ENCODE measurements around the gene CBY3. TPM values are rescaled to one million over a fixed set of nuclear protein-coding genes. Genes with fewer than 3 reads are reported as not detected.
"Not testable (repeated sequence)": the region's sequence is repeated elsewhere in the genome, so short reads cannot be mapped to it uniquely, and the experiment has no call there.

The CBY3 gene
- total and polyA plus RNA-seq, 2 of the 8 experiments (the other 6 are each of a cell fraction or from before 2014, with no cell fraction given), result 0.39 TPM

DNA sequence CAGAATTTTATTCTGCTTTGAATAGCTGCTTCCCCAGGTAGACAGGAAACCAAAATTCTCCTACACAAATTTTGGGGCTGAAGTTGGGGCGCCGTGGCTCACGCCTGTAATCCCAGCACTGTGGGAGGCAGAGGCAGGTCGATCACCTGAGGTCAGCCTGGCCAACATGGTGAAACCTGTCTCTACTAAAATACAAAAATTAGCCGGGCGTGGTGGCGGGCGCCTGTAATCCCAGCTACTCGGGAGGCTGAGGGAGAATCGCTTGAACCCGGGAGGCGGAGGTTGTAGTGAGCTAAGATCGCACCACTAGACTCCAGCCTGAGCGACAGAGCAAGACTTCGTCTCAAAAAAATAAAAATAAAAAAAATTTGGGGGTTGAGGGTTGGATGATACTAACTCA, 16.7 kb upstream of the CBY3 start:
- not testable (repeated sequence) for FAIRE-seq

More for the DNA sequence above, 16.7 kb upstream of the CBY3 start:
- POLR2A ChIA-PET (ENCODE audit: partially characterized antibody), result interaction anchor here (0.9 to 5.7 kb wide), 9 partner anchors 11 to 147 kb away, joined by 3 to 50 read pairs (median 4); partner anchors contain the start of genes CBY3, HNRNPH1, MAML1 and RUFY1
- Histone ChIP-seq H2BK120ac (replicated peaks; ENCODE audit: low read depth, low read length) (peak overlapping the region; percentile 41), H4K5ac (ENCODE audit: insufficient read length, low read depth, low read length) (peak overlapping the region; percentile 51), H3K27ac (ENCODE audit: low read depth, low read length) (peak overlapping the region; percentile 91; the same call in 1 of the 2 replicates), H2BK5ac (ENCODE audit: low read depth, low read length) (0 out of 2 replicates have a peak overlapping the region, but pooled peaks have one; percentile 84), H3K18ac (ENCODE audit: extremely low read depth, low read length) (0 out of 2 replicates have a peak overlapping the region, but pooled peaks have one; percentile 48), H2BK12ac (ENCODE audit: low read depth, low read length) (peak overlapping the region; percentile 76; the same call in 1 of the 2 replicates), H3K4me3 (ENCODE audit: extremely low read depth in 1 of 4, insufficient read depth in 2 of 4, low read depth in 3 of 4, low read length in 4 of 4) (peak overlapping the region; percentile 54 to 91 (median 65); a peak in 7 of 8 replicates), H3K9ac (replicated peaks in 1 of 4; ENCODE audit: extremely low read depth in 1 of 4, low read depth in 3 of 4, low read length in 3 of 4) (peak overlapping the region in 2 of 4 experiments; percentile 93 to 95; a peak in 1 of 7 replicates), H3K4me2 (ENCODE audit: insufficient read depth in 1 of 2, low read depth in 2 of 2, low read length in 2 of 2) (peak overlapping the region; percentile 78 to 85), H4K20me1 (replicated peaks in 1 of 2; ENCODE audit: control insufficient read depth in 1 of 2, insufficient read depth in 2 of 2, low read length in 2 of 2) (peaks cover 5 to 13% of the 10 kb centered on the region in 2 experiments), H3K79me2 (ENCODE audit: control insufficient read depth in 1 of 2, insufficient read depth in 2 of 2, low read length in 2 of 2) (peaks cover 25 to 35% of the 10 kb centered on the region in 2 experiments)
- H4K91ac ChIP-seq (replicated peaks; ENCODE audit: insufficient read length, low read length); H2AFZ ChIP-seq (ENCODE audit: low read length); H3K36me3 ChIP-seq (ENCODE audit: control insufficient read depth in 2 of 4, insufficient read depth in 4 of 4, low read length in 3 of 4); H3K4me1 ChIP-seq (replicated peaks in 1 of 4; ENCODE audit: control insufficient read depth in 3 of 4, insufficient read depth in 4 of 4, low read length in 3 of 4); H3K4ac ChIP-seq (replicated peaks; ENCODE audit: insufficient read length, low read depth, low read length); H3K56ac ChIP-seq (replicated peaks; ENCODE audit: insufficient read length, low read depth, low read length); H3K27me3 ChIP-seq (replicated peaks in 1 of 4; ENCODE audit: control insufficient read depth in 3 of 4, extremely low read depth in 1 of 4, insufficient read depth in 3 of 4, low read length in 3 of 4); H3K23me2 ChIP-seq (ENCODE audit: low read depth, low read length); H3K79me1 ChIP-seq (ENCODE audit: low read depth, low read length); DNase-seq (ENCODE audit: low read depth in 1 of 2, low spot score in 2 of 2); H3K23ac ChIP-seq (ENCODE audit: insufficient read length); H3K14ac ChIP-seq (ENCODE audit: insufficient read length); H3K9me3 ChIP-seq (ENCODE audit: insufficient read depth in 2 of 2, low read depth in 1 of 2, low read length in 1 of 2); H2AK5ac ChIP-seq (ENCODE audit: low read depth, low read length); H4K8ac ChIP-seq (ENCODE audit: extremely low read depth, insufficient read depth, low read length); H2BK15ac ChIP-seq (ENCODE audit: low read length); H2BK20ac ChIP-seq (ENCODE audit: low read length): not testable (repeated sequence)
- 94% methylated on average over 12 of the region's 15 CpGs; no CpG with 5 or more reads in 1 of the 2 experiments for WGBS, 2 experiments (ENCODE audit: extremely low coverage in 1 of 2, insufficient coverage in 1 of 2, insufficient read length in 1 of 2, insufficient replicate concordance in 2 of 2, low coverage in 1 of 2, low lambda C conversion rate in 2 of 2, missing lambda C conversion rate in 1 of 2)
- CTCF ChIA-PET (ENCODE audit: partially characterized antibody), result interaction anchor here (0.8 kb wide), 1 partner anchor 9 kb away, joined by 4 read pairs; no protein-coding TSS in a partner anchor
